NCI-H510A (cell line): ENCODE data around the gene PPFIBP1.
"Not testable (repeated sequence)": the region's sequence is repeated elsewhere in the genome, so short reads cannot be mapped to it uniquely, and the experiment has no call there.

ENCODE experiments used
- DNase-seq: peaks from one replicate; lab custom pipeline; 2025; lab: John Stamatoyannopoulos, UW

The PPFIBP1 gene

DNA sequence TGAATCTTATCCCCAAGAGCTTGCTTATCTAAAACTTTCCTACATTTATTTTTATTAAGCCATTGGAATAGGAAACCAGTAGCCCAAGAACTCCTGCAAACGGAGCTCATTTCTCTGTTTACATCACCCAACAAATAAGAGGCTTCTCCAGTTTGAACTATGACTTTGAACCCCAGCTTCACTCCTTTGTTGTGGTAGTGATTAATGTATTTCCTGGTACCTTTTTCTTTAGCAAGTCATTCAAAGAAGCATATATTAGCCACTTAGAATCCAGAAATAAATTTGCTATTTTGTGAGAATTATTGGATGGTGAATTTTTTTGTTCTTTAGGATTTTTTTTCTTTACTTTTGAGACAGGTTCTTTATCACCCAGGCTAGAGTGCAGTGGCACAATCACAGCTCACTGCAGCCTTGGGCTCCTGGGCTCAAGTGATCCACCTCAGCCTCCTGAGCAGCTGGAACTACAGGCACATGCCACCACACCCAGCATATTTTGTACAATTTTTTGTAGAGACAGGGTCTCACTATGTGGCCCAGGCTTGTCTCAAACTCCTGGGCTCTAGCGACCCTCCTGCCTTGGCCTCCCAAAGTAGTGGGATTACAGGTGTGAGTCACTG, 104.0 kb downstream of the PPFIBP1 start:
- not testable (repeated sequence) for DNase-seq

DNA sequence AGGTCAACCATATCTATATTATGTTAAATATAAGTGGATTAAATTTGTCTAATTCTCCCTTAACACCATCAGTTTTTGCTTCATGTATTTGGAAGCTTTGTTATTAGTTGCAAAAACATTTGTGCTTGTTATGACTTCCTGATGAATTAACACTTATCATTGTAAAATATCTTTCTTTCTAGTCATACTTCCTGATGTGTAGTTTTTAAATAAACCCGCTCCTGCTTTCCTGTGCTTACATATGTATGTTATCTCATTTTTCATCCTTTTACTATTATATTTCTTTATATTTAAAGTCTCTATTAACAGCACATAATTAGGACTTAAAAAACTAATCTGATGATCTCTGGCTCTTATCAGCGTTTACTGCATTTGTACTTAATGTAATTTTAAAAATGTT, 106.2 kb downstream of the PPFIBP1 start:
- DNase-seq: not testable (repeated sequence)

DNA sequence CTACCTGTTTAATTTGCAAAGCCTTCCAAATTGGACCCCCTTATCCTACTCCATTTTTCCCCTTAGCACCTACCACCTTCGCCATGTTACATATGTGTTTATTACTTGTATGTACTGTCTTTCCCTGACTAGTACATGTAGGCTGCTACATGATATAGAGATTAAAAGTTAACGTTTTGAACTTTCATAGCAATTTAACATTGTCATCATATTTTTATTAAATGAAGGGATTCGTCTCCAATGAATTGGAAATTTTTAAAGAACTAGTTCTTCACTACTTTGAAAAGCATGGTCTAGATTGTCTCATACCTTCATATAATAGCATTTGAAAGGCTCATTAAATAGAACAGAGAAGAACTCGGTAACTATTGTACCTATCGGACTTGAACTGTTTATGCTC, 107.4 kb downstream of the PPFIBP1 start:
- DNase-seq: no peak

DNA sequence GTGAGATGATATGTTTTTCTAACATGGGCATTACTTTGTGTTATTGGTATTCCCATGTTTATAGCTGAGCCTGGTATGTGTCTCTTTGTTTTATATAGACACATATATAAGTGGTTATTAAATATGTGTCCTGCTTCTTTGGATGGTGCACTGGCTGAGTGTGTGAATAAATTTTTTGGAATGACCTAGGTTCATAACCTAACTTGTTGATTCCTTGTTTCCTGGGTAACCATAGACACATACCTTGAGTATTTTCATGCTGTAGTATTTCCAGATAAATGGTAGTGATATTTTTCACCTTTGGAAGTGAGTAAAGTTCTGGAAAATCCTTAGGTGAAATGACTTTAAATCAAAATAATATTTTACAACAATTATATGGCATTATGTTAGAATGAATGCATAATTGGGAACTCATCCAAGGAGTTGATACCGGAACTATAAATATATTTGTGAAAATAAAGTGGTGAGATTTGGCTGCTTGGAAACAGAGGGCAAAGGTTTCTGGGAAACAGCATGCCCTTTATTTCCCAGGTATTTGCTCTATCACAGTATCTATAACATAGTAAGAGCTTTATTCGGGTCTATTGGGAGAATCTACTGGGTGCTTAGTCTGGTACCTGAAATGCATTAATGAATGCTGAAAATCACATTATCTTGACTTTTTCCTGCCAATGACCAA, 107.9 kb downstream of the PPFIBP1 start:
- DNase-seq: no peak

DNA sequence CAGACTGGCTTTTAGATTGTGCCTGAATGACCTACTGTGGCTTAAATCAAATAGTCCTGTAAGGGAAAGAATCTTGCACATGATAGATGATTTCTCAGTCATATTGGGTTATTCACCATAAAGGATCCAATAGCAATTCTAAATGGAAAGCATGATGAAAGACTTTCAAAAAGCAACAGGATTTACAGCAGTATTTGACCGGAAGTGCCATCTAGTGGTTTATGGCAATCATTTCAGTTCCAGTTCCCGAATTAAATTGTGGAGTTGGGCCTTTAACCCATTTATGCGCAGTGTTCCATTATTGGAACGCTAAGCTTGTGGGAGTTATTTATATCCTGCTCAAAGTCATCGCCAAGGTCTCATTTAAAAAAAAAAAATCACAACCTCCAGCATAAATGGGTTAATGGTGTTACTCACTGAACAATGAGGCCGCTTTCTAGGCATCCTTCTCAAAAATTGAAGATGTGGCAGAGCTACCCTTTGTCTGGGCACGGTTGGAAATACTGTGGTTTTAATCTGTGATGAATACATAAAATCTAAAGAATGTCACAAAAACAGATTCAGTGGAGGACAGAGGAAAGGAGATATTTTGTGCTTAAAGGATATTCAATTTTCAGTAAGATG, 111.5 kb downstream of the PPFIBP1 start:
- no peak for DNase-seq

DNA sequence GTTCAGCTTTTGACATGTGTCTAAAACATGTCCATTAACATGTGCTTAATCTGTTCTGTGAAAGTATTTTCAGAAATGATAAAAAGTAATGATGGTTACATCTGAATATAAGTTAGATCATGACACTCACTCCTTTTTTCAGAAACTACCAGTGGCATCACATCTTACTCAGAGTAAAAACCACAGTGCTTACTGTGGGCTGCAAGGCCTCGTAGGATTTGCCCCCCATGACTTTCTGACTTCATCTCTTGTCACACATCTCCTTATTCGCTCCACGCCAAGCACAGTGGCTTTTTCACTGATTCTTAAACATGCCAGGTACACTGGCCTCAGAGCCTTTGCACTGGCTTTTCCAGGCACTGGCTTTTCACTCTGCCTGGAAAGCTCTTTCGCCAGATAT, 112.6 kb downstream of the PPFIBP1 start:
- DNase-seq: not testable (repeated sequence)

DNA sequence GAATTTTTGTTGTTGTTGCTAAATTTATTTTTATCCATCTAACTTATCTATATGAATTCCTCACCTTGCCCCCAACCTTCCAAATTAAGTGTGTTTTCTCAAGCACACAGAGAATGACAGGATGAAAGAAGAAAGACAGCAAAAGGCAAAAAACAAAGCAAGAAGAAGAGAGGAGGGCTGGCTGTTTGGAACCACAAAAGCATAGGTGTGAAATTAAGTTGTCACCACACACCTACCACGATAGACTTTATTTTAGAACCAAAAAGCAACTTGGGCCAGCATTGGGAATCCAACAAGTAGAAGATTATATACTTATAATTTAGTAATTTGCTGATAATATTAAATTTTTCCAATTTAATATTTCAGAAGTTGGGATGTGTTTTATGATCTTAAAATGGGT, 113.5 kb downstream of the PPFIBP1 start:
- DNase-seq: no peak

DNA sequence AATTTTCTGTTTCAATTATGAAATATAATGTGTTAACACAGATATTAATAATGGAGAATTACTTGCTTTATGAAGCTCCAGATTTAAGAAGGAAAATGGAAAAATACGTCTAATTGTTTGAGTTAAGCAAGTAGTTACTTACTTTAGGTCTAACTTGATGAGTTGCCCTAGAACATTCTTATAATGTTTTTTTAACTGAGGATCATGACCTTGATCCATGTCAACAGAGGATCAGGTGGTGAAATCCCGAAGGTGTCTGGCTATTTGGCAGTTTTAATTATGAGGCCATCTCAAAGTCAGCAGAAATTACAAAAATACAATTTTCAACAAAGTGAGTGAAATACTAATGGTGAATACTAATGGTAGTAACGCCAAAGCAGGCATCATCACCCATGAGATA, 115.3 kb downstream of the PPFIBP1 start:
- no peak for DNase-seq

DNA sequence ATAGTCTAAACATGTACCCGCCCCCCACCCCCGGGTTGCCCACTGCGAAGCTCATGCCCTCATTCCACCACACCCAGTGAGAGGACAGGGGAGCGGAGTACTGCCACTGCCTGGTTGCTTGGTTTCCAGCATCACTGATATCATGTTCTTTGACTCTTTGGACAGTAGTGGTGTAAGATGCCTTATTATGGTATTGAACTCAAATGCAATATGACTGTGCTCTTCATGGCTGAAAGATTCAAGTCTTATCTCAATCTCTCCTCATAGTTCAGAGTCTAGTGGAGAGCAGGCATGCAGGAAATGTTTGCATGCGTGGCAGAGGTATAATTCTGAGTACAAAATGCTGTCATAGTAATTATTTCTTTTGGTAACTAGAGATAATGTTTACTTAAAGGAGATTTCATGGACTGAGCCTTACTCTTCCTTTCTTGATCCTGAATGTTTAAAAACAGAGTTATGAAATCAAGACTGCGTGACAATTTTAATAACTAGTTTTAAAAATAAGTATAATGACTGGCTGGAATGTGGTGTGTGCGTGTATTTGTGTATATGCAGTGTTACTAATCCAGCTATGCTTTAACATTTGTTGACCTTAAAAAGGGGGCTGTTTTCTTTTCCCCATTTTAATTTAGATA, 116.7 kb downstream of the PPFIBP1 start:
- not testable (repeated sequence) for DNase-seq

DNA sequence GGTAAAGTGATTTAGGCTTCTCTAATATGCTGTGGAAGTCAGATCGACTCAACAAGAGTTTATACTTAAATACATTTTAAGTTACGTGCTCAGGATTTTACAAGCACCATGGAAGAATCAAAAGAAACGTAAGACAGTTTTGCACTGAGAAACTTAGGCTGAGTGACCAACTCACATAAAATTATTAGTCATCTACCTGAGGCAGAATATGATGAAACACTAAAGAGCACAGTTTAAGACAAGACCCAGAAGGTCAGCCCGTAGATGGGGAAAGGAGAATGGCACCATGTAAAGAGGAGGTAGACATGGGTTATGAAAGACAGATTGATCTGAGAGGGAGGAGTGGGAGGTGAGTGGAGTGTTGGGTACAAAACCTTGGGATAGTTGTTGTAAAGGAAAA, 118.4 kb downstream of the PPFIBP1 start:
- not testable (repeated sequence) for DNase-seq

DNA sequence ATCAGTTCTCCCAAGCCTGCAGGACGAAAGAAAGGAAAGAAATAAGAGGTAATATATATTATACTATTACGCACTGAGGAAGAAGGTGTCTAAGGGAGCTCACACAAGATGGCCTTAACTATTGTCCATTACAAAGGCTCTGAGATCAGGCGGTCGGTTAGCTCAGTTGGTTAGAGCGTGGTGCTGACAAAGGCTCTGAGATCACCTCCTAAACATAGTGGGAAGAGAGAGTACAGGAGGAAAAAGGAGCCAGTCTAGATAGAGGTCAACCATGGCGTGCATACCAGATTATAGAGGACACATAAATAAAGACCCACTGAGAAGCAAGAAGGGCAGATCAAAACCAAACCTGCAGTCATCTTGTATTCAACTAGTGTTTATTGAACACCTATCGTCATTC, 118.9 kb downstream of the PPFIBP1 start:
- DNase-seq: not testable (repeated sequence)

DNA sequence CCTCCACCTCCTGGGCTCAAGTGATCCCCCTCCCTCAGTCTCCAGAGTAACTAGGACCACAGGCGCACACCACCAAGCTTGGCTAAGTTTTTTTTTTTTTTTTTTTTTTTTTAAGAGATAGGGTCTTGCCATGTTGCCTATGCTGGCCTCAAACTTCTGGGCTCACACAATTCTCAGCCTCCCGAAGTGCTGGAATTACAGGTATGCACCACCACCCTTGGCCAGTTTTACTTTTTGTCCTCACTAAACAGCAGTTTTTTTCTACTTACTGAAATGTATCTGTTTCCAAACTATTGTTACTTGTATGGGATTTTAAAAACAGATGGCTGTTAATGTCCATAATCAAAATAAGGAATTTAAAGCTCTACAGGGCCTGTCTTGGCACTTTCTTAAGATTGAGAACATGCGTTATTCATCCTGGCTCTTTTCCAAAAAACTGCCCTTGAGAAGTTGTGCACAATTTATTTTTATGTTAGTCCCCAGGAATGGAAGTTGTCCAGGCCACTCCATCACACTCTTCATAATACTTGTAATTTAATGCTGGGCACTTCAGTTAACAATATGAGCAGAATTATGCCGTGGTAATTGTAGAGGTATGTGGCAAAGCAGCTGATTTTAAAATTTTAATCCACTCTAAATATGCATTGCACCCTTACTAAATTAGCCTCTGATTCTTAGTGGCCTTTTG, 120.3 kb downstream of the PPFIBP1 start:
- DNase-seq: no peak

DNA sequence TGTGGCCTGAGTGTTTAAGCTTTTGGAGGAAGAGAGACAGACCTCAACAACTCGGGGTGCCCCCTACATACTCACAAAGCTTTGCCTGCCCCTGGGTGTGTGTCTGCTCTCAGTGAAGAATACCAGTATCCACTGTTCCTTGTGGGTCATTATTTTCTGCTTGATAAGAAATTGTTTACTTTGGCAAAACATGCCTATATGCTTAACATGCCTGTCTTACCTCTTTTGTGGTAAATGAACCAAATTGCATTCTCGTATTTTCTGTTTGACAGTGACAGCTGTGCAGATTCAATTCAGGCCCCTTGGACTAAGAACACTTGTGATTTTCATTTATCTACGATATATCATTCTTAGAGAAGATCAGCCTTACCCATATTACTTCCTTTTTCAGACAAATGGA, 121.7 kb downstream of the PPFIBP1 start:
- DNase-seq: no peak

DNA sequence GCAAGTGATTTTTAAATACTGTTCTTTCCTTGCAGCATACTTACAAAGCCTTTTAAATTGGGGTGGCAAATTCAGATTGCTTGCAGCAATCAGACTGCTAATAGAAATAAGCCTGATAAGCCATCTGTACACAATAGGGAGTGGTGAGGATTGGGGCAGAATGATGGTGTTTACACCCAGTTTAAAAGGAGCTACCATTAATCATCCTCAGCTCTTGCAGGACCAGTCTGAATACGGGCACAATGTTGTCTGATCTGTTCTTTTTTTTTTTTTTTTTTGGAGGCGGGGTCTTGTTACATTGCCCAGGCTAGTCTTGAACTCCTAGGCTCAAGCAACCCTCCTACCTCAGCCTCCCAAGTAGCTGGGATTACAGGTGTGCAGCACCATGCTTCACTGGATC, 122.1 kb downstream of the PPFIBP1 start:
- no peak for DNase-seq

DNA sequence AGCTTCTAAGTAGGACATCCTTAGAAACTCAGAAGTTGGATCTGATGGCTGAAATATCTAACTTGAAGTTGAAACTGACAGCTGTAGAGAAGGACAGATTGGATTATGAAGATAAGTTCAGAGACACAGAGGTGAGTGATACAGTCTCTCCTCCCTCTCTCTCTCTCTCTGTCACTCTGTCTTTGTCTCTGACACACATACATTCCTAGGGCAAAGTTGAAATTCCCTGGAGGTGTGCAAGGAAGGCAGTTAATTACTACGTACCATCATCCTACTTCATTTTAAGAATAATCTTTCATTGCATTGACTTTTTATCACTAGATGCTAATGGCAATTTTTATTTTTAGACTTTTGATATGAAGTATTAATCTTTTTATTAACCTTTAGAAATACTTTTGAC, 126.0 kb downstream of the PPFIBP1 start:
- no peak for DNase-seq

DNA sequence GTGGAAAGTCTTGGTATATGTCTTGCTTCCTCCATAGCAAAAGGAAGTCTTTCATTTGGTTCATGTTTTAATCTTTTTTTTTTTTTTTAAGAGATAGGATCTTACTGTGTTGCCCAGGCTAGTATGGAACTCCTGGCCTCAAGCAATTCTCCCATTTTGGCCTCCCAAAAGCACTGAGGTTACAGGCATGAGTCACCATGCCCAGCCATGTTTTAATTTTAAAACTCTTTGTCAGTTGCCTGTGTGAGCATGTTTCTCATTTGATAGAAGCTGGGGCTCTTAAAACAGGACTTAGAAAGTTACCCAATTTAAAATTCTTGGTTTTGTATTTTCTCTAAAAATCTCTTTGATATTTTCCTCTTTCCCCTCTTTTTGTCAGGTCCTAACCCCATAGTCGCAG, 127.2 kb downstream of the PPFIBP1 start:
- no peak for DNase-seq

DNA sequence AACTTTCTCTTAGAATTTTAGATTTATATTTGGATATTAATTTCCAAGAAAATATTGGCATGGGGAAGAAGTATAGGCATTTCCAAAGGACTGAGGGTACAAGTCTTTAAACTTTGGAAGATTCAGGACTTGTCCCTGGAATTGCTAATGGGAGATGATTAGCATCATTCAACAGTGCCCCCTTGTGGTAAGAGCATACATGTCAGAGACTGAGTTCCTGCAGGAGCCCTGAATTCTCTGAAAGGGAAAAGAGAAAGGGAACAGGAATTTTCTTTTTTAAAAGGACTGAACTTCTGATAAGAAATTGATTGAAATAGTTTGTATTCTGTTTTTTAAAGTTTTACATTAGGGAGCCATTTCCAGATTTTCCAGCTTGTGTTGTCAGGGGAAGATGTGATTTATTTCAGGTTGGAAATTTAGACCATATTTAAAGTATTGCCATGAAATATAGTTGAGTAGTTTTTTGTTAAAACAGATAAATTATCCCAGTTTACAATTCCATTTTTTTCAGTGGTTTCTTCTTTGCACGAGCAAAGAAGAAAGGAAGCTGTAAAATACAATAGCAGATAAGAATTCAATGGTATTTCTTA, 128.3 kb downstream of the PPFIBP1 start:
- peak; percentile 2 for DNase-seq

DNA sequence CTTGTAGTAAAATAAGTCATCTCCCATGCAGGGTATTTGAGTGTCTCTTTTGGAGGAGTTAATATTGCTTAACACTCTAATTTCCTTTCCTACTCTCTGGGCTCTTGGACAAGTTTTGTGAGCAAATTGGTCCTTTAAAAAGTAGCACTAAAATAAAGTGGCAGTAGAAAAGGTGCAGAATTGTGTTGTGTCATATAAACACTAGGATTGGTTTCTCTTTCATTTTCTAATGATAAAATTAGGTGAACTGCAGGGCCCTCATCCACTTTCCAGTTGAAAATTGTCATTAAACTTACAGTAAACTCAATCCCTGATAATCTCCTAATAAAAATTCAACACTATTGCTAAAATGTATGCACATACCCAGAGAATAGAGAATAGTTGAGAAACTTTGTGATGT, 129.7 kb downstream of the PPFIBP1 start:
- DNase-seq: no peak

DNA sequence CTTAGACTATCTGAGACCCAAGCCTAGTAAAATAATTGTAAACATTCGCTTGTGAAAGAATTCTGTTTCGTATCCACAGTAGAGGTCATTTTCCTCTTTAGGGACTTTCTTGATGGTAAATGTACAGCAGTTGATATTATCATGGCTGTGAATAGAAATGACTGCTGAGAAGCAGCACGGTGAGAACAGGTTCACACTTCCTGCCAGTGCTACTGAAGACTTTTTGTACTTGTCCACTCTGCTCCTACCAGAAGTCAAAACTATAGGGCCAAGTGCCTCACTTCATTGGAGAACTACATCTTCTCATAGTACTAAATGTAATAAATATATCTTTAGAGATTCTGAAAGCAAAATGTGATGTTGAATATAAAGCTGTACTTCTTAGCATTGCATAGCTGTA, 131.5 kb downstream of the PPFIBP1 start:
- DNase-seq: not testable (repeated sequence)

DNA sequence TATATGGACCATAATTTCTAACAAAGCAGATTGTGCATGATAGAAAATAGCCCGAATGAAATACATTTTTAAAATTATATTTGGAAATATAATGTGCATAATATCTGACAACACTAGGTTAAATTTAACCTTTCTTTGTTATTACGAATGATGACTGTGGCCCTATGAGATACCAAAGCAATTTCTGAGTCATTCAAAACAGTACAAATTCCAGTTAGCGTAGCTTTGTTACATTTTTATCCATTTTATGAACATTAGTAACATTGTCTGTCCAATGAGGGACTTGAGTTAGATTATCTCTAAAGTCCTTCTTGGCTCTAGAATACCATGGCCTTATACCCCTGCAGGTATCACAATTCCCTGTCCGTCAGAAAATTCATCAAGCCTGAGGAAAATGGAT, 133.3 kb downstream of the PPFIBP1 start:
- no peak for DNase-seq

DNA sequence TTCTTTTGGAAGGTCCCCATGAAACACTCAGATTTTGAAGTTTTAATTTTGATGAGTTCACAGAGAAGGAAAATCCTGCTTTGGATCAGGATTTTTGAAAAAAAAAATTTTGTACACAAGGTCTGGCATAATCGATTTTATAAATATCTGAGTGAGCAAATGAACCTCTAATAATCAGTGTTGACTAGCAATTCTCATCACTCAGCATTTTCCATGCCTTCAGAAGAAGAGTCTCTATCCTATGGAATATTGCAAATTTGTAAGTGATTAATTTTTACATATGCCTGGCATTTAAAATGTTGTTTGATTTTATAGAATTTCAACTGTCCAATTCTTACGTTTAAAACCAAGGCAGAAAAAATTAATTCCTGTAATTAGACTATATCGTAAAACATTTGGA, 141.7 kb downstream of the PPFIBP1 start:
- no peak for DNase-seq

DNA sequence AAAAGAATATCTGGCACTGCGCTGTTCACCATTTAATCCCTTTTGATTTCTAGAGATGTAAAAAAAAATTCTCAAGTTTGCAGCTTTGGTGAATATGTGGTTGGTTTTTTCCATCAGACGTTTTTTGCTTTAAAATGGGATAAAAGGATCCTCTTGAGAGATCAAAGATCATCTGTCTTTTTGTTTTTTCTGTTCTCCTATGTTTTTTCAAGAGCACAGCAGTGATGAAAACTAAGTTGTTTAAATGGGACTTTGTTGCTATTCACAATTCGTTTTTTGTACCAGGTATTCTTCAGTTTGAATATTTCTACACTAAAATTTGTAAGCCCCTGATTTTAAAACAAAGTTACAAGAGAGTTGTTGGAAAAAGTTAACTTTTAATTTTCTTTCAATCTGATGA, 142.5 kb downstream of the PPFIBP1 start:
- no peak for DNase-seq
